VCaP (cell line): ENCODE data around the gene WHRN.

Experiments used
- H3K27ac ChIP-seq: fragments of 450-650 bp; 2 replicates; pipeline ENCODE4 v1.5.1; 2017
- TF ChIP-seq, protein P1 (sequence below): fragments of 450-650 bp; conservative IDR thresholded peaks from 2 replicates; pipeline ENCODE4 v1.5.1; 2017; ENCODE audit warnings: mild to moderate bottlenecking, moderate library complexity

Gene WHRN

DNA sequence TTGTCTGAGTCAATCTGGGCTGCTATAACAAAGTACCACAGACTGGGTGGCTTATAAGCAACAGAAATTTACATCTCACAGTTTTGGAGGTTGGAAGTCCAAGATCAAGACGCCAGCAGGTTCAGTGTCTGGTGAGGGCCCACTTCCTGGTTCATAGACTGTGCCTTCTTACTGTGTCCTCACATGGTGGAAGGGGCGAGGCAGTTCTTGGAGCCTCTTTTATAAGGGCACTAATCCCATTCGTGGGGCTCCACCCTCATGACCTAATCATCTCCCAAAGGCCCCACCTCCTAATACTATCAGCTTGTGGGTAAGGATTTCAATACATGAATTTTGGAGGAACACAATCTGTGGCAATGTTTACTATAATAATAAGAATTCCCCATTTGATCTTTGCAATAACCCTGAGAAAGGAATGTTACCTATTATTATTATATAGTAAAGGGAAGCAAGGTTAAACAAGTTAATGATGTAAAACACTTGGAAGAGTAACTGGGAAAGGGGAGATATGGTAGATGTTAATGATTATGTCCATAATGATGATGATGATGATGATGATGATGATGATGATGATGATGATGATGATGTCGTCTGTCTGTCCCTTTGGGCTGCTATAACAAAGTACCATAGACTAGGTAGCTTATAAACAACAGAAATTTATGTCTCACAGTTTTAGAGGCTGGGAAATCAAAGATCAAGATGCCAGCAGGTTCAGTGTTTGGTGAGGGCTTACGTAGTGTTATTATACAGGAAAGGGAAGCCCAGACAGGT, 40.8 kb downstream of the WHRN start:
- TF ChIP-seq, protein P1, sequence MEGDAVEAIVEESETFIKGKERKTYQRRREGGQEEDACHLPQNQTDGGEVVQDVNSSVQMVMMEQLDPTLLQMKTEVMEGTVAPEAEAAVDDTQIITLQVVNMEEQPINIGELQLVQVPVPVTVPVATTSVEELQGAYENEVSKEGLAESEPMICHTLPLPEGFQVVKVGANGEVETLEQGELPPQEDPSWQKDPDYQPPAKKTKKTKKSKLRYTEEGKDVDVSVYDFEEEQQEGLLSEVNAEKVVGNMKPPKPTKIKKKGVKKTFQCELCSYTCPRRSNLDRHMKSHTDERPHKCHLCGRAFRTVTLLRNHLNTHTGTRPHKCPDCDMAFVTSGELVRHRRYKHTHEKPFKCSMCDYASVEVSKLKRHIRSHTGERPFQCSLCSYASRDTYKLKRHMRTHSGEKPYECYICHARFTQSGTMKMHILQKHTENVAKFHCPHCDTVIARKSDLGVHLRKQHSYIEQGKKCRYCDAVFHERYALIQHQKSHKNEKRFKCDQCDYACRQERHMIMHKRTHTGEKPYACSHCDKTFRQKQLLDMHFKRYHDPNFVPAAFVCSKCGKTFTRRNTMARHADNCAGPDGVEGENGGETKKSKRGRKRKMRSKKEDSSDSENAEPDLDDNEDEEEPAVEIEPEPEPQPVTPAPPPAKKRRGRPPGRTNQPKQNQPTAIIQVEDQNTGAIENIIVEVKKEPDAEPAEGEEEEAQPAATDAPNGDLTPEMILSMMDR: no peak
- H3K27ac ChIP-seq: no peak overlapping the region

DNA sequence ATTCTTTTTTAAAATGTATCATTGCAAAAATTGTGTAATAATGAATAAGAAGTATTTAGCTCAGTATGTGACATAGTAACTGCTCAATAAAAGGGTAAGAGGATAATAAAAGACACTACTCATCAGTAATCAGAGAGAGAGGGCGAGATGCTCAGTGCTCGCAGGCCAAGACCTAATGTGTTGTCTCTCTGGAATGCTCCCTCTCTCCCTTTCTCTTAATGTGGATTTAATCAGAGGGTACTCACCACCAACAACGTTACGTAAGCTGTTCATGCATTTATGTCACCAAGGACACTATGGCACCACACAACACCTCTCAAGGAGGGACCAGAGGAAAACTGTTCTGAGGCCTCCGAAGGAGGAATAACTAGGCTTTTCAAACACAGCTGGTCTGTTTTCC, 42.5 kb downstream of the WHRN start:
- H3K27ac ChIP-seq: no peak overlapping the region
- TF ChIP-seq, protein P1: no peak

GRCh38 chr9:114461468-114461867, 43.8 kb downstream of the WHRN start:
- H3K27ac ChIP-seq: no peak overlapping the region
- TF ChIP-seq, protein P1: no peak

- TF ChIP-seq, protein P1: no peak
Measured at GRCh38 chr9:114460513-114461199, 44.6 kb downstream of the WHRN start.

DNA sequence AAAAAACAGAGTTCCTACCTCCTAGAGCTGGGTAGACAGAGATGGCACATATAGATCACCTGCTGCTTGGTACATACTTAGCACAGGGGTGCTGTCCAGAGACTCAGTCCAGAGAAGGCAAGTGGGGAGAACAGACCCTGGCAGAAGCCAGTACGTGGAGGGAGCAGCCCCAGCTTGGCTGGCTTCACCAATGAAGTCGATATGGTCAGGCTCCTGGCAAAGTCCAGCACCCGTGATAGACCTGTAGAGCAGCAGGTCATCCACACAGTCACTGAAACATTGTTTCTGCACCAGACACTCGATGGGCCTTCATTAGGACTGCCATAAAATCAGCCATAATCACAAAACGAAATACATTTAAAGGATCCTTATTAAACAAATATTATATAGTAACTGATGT, 45.8 kb downstream of the WHRN start:
- TF ChIP-seq, protein P1: no peak
- no peak overlapping the region for H3K27ac ChIP-seq

More at GRCh38 chr9:114460513-114461199, 44.6 kb downstream of the WHRN start:
- H3K27ac ChIP-seq: no peak overlapping the region

DNA sequence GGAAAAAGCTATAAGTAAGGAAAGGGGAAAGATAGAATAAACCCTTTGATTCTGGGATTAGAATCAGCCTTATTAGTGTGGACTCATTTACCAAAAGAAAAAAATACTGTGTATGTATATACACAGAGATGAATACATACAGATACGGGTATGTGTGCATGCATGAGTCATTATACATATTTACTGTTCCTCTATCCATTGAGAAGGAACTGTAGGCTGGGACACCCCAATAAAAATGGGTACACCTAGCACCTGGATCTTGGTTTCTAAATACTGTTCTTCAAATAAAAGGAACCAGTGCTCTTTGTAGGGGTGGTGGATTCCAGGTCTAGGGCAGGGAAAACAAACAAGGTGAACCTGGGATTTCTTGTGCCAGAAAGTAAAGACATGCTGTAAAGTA, 48.3 kb downstream of the WHRN start:
- TF ChIP-seq, protein P1: no peak
- H3K27ac ChIP-seq: no peak overlapping the region

DNA sequence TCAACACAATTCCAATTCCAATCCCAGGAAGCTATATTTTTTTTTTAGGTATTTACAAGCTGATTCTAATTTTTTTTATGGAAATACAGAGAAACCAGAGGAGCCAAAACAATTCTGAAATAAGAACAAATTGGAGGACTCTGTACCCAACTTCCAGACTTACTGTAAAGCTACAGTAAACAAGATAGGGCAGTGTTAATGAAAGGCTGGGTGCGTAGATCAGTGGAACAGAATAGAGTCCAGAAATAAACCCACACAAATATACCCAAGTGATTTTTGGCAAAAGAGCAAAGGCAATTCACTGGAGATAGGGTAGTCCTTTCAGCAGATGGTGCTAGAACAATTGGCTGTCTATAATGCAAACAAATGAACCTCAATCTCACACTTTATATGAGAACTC, 50.6 kb downstream of the WHRN start:
- TF ChIP-seq, protein P1: no peak
- no peak overlapping the region for H3K27ac ChIP-seq
